Measurements from ENCODE around the gene RPS6KA5.
A peak's percentile ranks its signal among the peaks of the same experiment; 100 is the strongest.
"Not testable (repeated sequence)": the region's sequence is repeated elsewhere in the genome, so short reads cannot be mapped to it uniquely, and the experiment has no call there.

The RPS6KA5 gene

GRCh38 chr14:90985601-90986242, 74.7 kb downstream of the RPS6KA5 start:
- FAIRE-seq = no peak

GRCh38 chr14:90983560-90983959, 76.9 kb downstream of the RPS6KA5 start:
- FAIRE-seq = no peak

- FAIRE-seq = peak; percentile 48
These were observed 78.8 kb downstream of the RPS6KA5 start for GRCh38 chr14:90981636-90982035.

GRCh38 chr14:90980636-90981035, 79.8 kb downstream of the RPS6KA5 start:
- FAIRE-seq = not testable (repeated sequence)

GRCh38 chr14:90979515-90979914, 80.9 kb downstream of the RPS6KA5 start:
- no peak for FAIRE-seq

GRCh38 chr14:90976101-90976500, 84.3 kb downstream of the RPS6KA5 start:
- FAIRE-seq = no peak

GRCh38 chr14:90971687-90972086, 88.8 kb downstream of the RPS6KA5 start:
- FAIRE-seq = no peak

- no peak for FAIRE-seq
These were observed 90.3 kb downstream of the RPS6KA5 start for GRCh38 chr14:90970167-90970600.

- no peak for FAIRE-seq
These were observed 90.8 kb downstream of the RPS6KA5 start for GRCh38 chr14:90969531-90970166.

GRCh38 chr14:90968025-90968424, 92.4 kb downstream of the RPS6KA5 start:
- FAIRE-seq = no peak

GRCh38 chr14:90966493-90966892, 93.9 kb downstream of the RPS6KA5 start:
- no peak for FAIRE-seq

GRCh38 chr14:90965765-90966164, 94.7 kb downstream of the RPS6KA5 start:
- FAIRE-seq = no peak

GRCh38 chr14:90963343-90963742, 97.1 kb downstream of the RPS6KA5 start:
- no peak for FAIRE-seq

GRCh38 chr14:90962505-90963109, 97.8 kb downstream of the RPS6KA5 start:
- no peak for FAIRE-seq

GRCh38 chr14:90960818-90961217, 99.6 kb downstream of the RPS6KA5 start:
- no peak for FAIRE-seq

- FAIRE-seq = no peak
These were observed 101.1 kb downstream of the RPS6KA5 start for GRCh38 chr14:90959344-90959743.

- peak; percentile 12 for FAIRE-seq
These were observed 104.2 kb downstream of the RPS6KA5 start for GRCh38 chr14:90956273-90956672.

GRCh38 chr14:90953643-90954042, 106.8 kb downstream of the RPS6KA5 start:
- FAIRE-seq = not testable (repeated sequence)

- FAIRE-seq = peak; percentile 21
These were observed 117.1 kb downstream of the RPS6KA5 start for GRCh38 chr14:90943367-90943766.

- FAIRE-seq = no peak
These were observed 117.9 kb downstream of the RPS6KA5 start for GRCh38 chr14:90942511-90942910.

GRCh38 chr14:90941706-90942105, 118.7 kb downstream of the RPS6KA5 start:
- no peak for FAIRE-seq

- FAIRE-seq = no peak
These were observed 120.0 kb downstream of the RPS6KA5 start for GRCh38 chr14:90940318-90940962.

GRCh38 chr14:90939252-90939795, 121.1 kb downstream of the RPS6KA5 start:
- not testable (repeated sequence) for FAIRE-seq

Measured in endometrium (tissue), 2 donors.